CD14-positive monocyte (primary cell): ENCODE measurements around the gene DIPK1C. TPM values are rescaled to one million over a fixed set of nuclear protein-coding genes. Genes with fewer than 3 reads are reported as not detected.

Experiments
- DNase-seq, 3 donors: peaks; one replicate each; pipeline ENCODE4 v3.0.0-alpha.2; 2011 to 2022
- H2AFZ ChIP-seq: 2 replicates; pipeline ENCODE4 v1.6.0; 2012; ENCODE audit warnings: mild to moderate bottlenecking, low read depth, low read length, inconsistent platforms; ENCODE audit not compliant: insufficient read depth, poor library complexity, severe bottlenecking
- H3K27ac ChIP-seq, 2 donors: 1 replicate in 1 of 2; 2 replicates in 1 of 2; pipeline ENCODE4 v1.5.1; 2012 to 2013; ENCODE audit warnings: low read length in 2 of 2, control low read depth in 1 of 2, inconsistent platforms in 1 of 2, low read depth in 1 of 2, mild to moderate bottlenecking in 1 of 2
- H3K27me3 ChIP-seq, 2 donors: one replicate each; pipeline versions ENCODE4 v1.6.0 to v1.6.1; 2011 to 2013; ENCODE audit warnings: low read length in 2 of 2; ENCODE audit not compliant: control insufficient read depth in 2 of 2, insufficient read depth in 2 of 2
- H3K36me3 ChIP-seq, 2 donors: replicated peaks in 1 of 2; 1 replicate in 1 of 2; 2 replicates in 1 of 2; pipeline versions ENCODE4 v1.5.1 to v1.6.1; 2012 to 2013; ENCODE audit warnings: low read length in 2 of 2, control low read depth in 1 of 2, inconsistent platforms in 1 of 2, mild to moderate bottlenecking in 1 of 2; ENCODE audit not compliant: insufficient read depth in 2 of 2, control insufficient read depth in 1 of 2
- H3K4me1 ChIP-seq, 2 donors: 1 replicate in 1 of 2; 2 replicates in 1 of 2; pipeline versions ENCODE4 v1.5.1 to v1.6.1; 2012 to 2013; ENCODE audit warnings: low read length in 2 of 2, control low read depth in 1 of 2, inconsistent platforms in 1 of 2, mild to moderate bottlenecking in 1 of 2, moderate library complexity in 1 of 2; ENCODE audit not compliant: insufficient read depth in 2 of 2, control insufficient read depth in 1 of 2
- H3K4me2 ChIP-seq: replicated peaks from 2 replicates; pipeline ENCODE3; 2012; ENCODE audit warnings: low read length, moderate library complexity, mild to moderate bottlenecking; ENCODE audit not compliant: poor library complexity, severe bottlenecking; ENCODE audit errors: extremely low read depth
- H3K4me3 ChIP-seq, 3 experiments: fragments of 200-600 bp in 1 of 3; sonication (generic) in 1 of 3; replicated peaks in 1 of 3; 1 replicate in 2 of 3; 2 replicates in 1 of 3; pipeline ENCODE4 v1.5.1; 2011 to 2013; ENCODE audit warnings: low read length in 3 of 3, mild to moderate bottlenecking in 3 of 3, control low read depth in 2 of 3, low read depth in 2 of 3, inconsistent platforms in 1 of 3, moderate library complexity in 1 of 3
- H3K79me2 ChIP-seq: 2 replicates; pipeline ENCODE4 v1.6.0; 2012; ENCODE audit warnings: mild to moderate bottlenecking, control low read depth, inconsistent platforms, low read length, moderate library complexity; ENCODE audit not compliant: insufficient read depth
- H3K9ac ChIP-seq: 2 replicates; pipeline ENCODE4 v1.6.0; 2017; ENCODE audit warnings: low read length, mild to moderate bottlenecking; ENCODE audit not compliant: insufficient read depth, poor library complexity, severe bottlenecking
- H3K9me3 ChIP-seq, 2 donors: replicated peaks in 1 of 2; 1 replicate in 1 of 2; 2 replicates in 1 of 2; pipeline versions ENCODE4 v1.5.1 to v1.6.1; 2012 to 2013; ENCODE audit warnings: low read length in 2 of 2, control low read depth in 1 of 2; ENCODE audit not compliant: control insufficient read depth in 1 of 2, insufficient read depth in 1 of 2
- H4K20me1 ChIP-seq: 2 replicates; pipeline ENCODE4 v1.6.0; 2012; ENCODE audit warnings: mild to moderate bottlenecking, low read length, control low read depth, moderate library complexity; ENCODE audit not compliant: insufficient read depth
- H3K27ac Mint-ChIP-seq, 7 donors: one replicate each; pipeline ENCODE4 v1.8.0; 2020; ENCODE audit warnings: mild to moderate bottlenecking in 7 of 7, mixed read lengths in 7 of 7, moderate library complexity in 6 of 7, inconsistent platforms in 2 of 7
- H3K27me3 Mint-ChIP-seq, 3 donors: one replicate each; pipeline ENCODE4 v1.8.0; 2021 to 2022; ENCODE audit warnings: low read depth in 3 of 3, mild to moderate bottlenecking in 3 of 3, mixed read lengths in 3 of 3, moderate library complexity in 3 of 3, inconsistent platforms in 1 of 3
- H3K36me3 Mint-ChIP-seq, 2 donors: one replicate each; pipeline ENCODE4 v1.8.0; 2020; ENCODE audit warnings: mixed read lengths in 2 of 2, inconsistent platforms in 1 of 2, mild to moderate bottlenecking in 1 of 2
- H3K4me1 Mint-ChIP-seq: one replicate; pipeline ENCODE4 v1.8.0; 2020; ENCODE audit warnings: mild to moderate bottlenecking, mixed read lengths
- H3K4me3 Mint-ChIP-seq, 2 donors: one replicate each; pipeline ENCODE4 v1.8.0; 2020; ENCODE audit warnings: mild to moderate bottlenecking in 2 of 2, mixed read lengths in 2 of 2, moderate library complexity in 1 of 2
- H3K9me3 Mint-ChIP-seq, 7 donors: one replicate each; pipeline ENCODE4 v1.8.0; 2020 to 2022; ENCODE audit warnings: mixed read lengths in 7 of 7, mild to moderate bottlenecking in 6 of 7, moderate library complexity in 6 of 7, inconsistent platforms in 2 of 7
- CTCF ChIP-seq: fragments of 200-600 bp; IDR thresholded peaks from one replicate; pipeline ENCODE4 v1.8.0; 2022; ENCODE audit warnings: antibody characterized with exemption, mild to moderate bottlenecking
- WGBS: methylation state at CpG from one replicate; pipeline ENCODE4 v1.1.5; 2013; ENCODE audit warnings: missing lambda C conversion rate; ENCODE audit not compliant: insufficient coverage; 5-methylcytosine and 5-hydroxymethylcytosine counted together
- intact Hi-C, 2 donors: fragments of 100-400 bp; cut with micrococcal nuclease; formaldehyde crosslinking; loops; one replicate each; pipeline versions ENCODE4 v1.15.0 to v1.15.1; 2023
- polyA plus RNA-seq, 3 donors: library from polyadenylated mRNA; depleted of rRNA in 1 of 3; unstranded in 2 of 3; stranded (reverse) in 1 of 3; fragments of 300-500 nt in 2 of 3; fragments of >200 nt in 1 of 3; fragmentation: Illumina TruSeq in 2 of 3; gene quantifications; 1 replicate in 2 of 3; 2 replicates in 1 of 3; pipeline ENCODE4 v1.2.3, GENCODE V29; 2012 to 2021

DIPK1C gene
- polyA plus RNA-seq, 3 donors = not detected

- no peak for TF ChIP-seq CTCF
- Histone ChIP-seq H3K4me3 (no peak overlapping the region), H3K9me3 (no peaks in the 10 kb centered on the region), H2AFZ (no peak overlapping the region), H4K20me1 (no peaks in the 10 kb centered on the region), H3K4me1 (peaks cover 75 to 79% of the 10 kb centered on the region in 2 donors), H3K9ac (no peak overlapping the region), H3K4me2 (no peak overlapping the region), H3K27ac (no peak overlapping the region), H3K36me3 (no peaks in the 10 kb centered on the region), H3K79me2 (no peaks in the 10 kb centered on the region), H3K27me3 (no peaks in the 10 kb centered on the region)
- Mint-ChIP-seq H3K4me1 (peaks cover 71% of the 10 kb centered on the region), H3K4me3 (no peak overlapping the region), H3K27ac (no peak overlapping the region), H3K9me3 (peaks cover 0 to 2% (median 0%) of the 10 kb centered on the region in 7 donors), H3K27me3 (peaks cover 0 to 7% (median 5%) of the 10 kb centered on the region in 3 donors), H3K36me3 (peaks cover 0 to under 1% of the 10 kb centered on the region in 2 donors)
- 100% methylated on average over 2 of the region's 7 CpGs for WGBS
- no peak for DNase-seq
- intact Hi-C loops = no loop called here
Measured at GRCh38 chr18:74395006-74395405, 62.1 kb downstream of the DIPK1C start.

- Histone ChIP-seq H3K9ac (no peak overlapping the region), H2AFZ (no peak overlapping the region), H3K79me2 (no peaks in the 10 kb centered on the region), H3K9me3 (no peaks in the 10 kb centered on the region), H3K4me2 (no peak overlapping the region), H3K4me3 (no peak overlapping the region), H4K20me1 (no peaks in the 10 kb centered on the region), H3K27ac (no peak overlapping the region), H3K4me1 (peaks cover 62 to 67% of the 10 kb centered on the region in 2 donors), H3K27me3 (no peaks in the 10 kb centered on the region), H3K36me3 (no peaks in the 10 kb centered on the region)
- H3K4me1 Mint-ChIP-seq = peaks cover 56% of the 10 kb centered on the region
- H3K27me3 Mint-ChIP-seq = peaks cover 0 to 8% (median 5%) of the 10 kb centered on the region in 3 donors
- WGBS = 87% methylated on average over 3 of the region's 4 CpGs
- no peak overlapping the region for H3K4me3 Mint-ChIP-seq
- no peak for TF ChIP-seq CTCF
- no peak for DNase-seq
- peaks cover 0 to 3% of the 10 kb centered on the region in 2 donors for H3K36me3 Mint-ChIP-seq
- no peak overlapping the region for H3K27ac Mint-ChIP-seq
- intact Hi-C loops = no loop called here
- peaks cover 0 to 5% (median 0%) of the 10 kb centered on the region in 7 donors for H3K9me3 Mint-ChIP-seq
Measured at GRCh38 chr18:74392323-74392722, 64.8 kb downstream of the DIPK1C start.
